PC-3 (cell line): ENCODE measurements around the gene SEC14L1. TPM values are rescaled to one million over a fixed set of nuclear protein-coding genes. Genes with fewer than 3 reads are reported as not detected.

ENCODE experiments used
- ATAC-seq: fragments of 200-7000 bp; cut with Tn5 transposase; 2 replicates; pipeline ENCODE4 v1.9.1; 2020; ENCODE audit warnings: mild to moderate bottlenecking, moderate library complexity
- BruUV-seq: library from RNA; stranded (reverse); fragments of 400-500 nt; replicated peaks from 2 replicates; lab custom pipeline; 2021; lab: Mats Ljungman, UMichigan
- CTCF ChIA-PET: fragments of 300-600 bp; sonication (Branson Sonifier 250); formaldehyde crosslinking; loops from one replicate; lab custom pipeline; 2022; ENCODE audit warnings: antibody characterized with exemption; lab: Charles Lee
- POLR2A ChIA-PET: fragments of 300-600 bp; sonication (Branson Sonifier 250); formaldehyde crosslinking; loops from one replicate; lab custom pipeline; 2022; ENCODE audit warnings: antibody characterized with exemption; ENCODE audit not compliant: unreplicated experiment; lab: Charles Lee
- DNase-seq: peaks from one replicate; pipeline ENCODE4 v3.0.0-alpha.2; 2015
- H2AFZ ChIP-seq: fragments of 300-600 bp; sonication (generic); 2 replicates; pipeline ENCODE4 v1.6.0; 2016; ENCODE audit warnings: antibody characterized with exemption, low read length
- H3F3A ChIP-seq: fragments of 300-600 bp; sonication (generic); one replicate; pipeline ENCODE4 v1.6.0; 2017; ENCODE audit warnings: antibody characterized with exemption, low read length, control low read depth, mild to moderate bottlenecking; ENCODE audit not compliant: unreplicated experiment
- H3K27ac ChIP-seq: fragments of 300-600 bp; sonication (generic); 2 replicates; pipeline ENCODE4 v1.5.1; 2016; ENCODE audit warnings: mild to moderate bottlenecking, low read length
- H3K27me3 ChIP-seq: fragments of 300-600 bp; sonication (generic); 2 replicates; pipeline ENCODE4 v1.6.1; 2016; ENCODE audit warnings: low read length, mixed read lengths
- H3K36me3 ChIP-seq: fragments of 300-600 bp; sonication (generic); 2 replicates; pipeline ENCODE4 v1.6.1; 2016; ENCODE audit warnings: low read depth, mixed run types, low read length, mixed read lengths
- H3K4me1 ChIP-seq: fragments of 300-600 bp; sonication (generic); 2 replicates; pipeline ENCODE4 v1.5.1; 2016; ENCODE audit warnings: low read length; ENCODE audit not compliant: insufficient read depth
- H3K4me2 ChIP-seq: fragments of 300-600 bp; sonication (generic); 2 replicates; pipeline ENCODE4 v1.6.0; 2016; ENCODE audit warnings: low read length
- H3K4me3 ChIP-seq: fragments of 300-600 bp; sonication (generic); 2 replicates; pipeline ENCODE4 v1.5.1; 2016; ENCODE audit warnings: mild to moderate bottlenecking, low read length, mixed read lengths
- H3K79me2 ChIP-seq: fragments of 300-600 bp; sonication (generic); 2 replicates; pipeline ENCODE4 v1.6.1; 2017; ENCODE audit warnings: low read length, mixed read lengths
- H3K9ac ChIP-seq: fragments of 300-600 bp; sonication (generic); 2 replicates; pipeline ENCODE4 v1.6.0; 2016; ENCODE audit warnings: mild to moderate bottlenecking, low read length
- H3K9me2 ChIP-seq: fragments of 300-600 bp; sonication (generic); replicated peaks from 2 replicates; pipeline ENCODE4 v1.6.1; 2016; ENCODE audit warnings: mixed run types, low read length, mixed read lengths
- H3K9me3 ChIP-seq: fragments of 300-600 bp; sonication (generic); 2 replicates; pipeline ENCODE4 v1.6.1; 2016; ENCODE audit warnings: low read length, mixed read lengths
- H4K20me1 ChIP-seq: fragments of 300-600 bp; sonication (generic); 2 replicates; pipeline ENCODE4 v1.6.1; 2016; ENCODE audit warnings: low read length, mixed read lengths
- CTCF ChIP-seq: fragments of 300-600 bp; sonication (generic); conservative IDR thresholded peaks from 2 replicates; pipeline ENCODE4 v1.5.1; 2017; ENCODE audit warnings: antibody characterized with exemption, low read depth, mild to moderate bottlenecking, low read length
- EZH2 ChIP-seq: fragments of 300-600 bp; sonication (generic); IDR thresholded peaks from one replicate; pipeline ENCODE4 v1.6.1; 2017; ENCODE audit warnings: antibody characterized with exemption, mild to moderate bottlenecking, low read length; ENCODE audit not compliant: unreplicated experiment
- EZH2phosphoT487 ChIP-seq: fragments of 300-600 bp; sonication (generic); IDR thresholded peaks from 2 replicates; pipeline ENCODE4 v1.6.1; 2018; ENCODE audit warnings: mild to moderate bottlenecking, antibody characterized with exemption, low read length, borderline replicate concordance
- intact Hi-C: fragments of 100-400 bp; cut with micrococcal nuclease; formaldehyde crosslinking; loops from 2 replicates; pipeline ENCODE4 v1.9.0; 2023
- total RNA-seq: library from RNA; depleted of rRNA; stranded (reverse); fragments of >200 nt; gene quantifications from 2 replicates; pipeline ENCODE4 v1.2.3, GENCODE V29; 2014

The SEC14L1 gene
- total RNA-seq, 1 experiment from 2014 or later = 39.8 TPM

- CTCF ChIA-PET = interaction anchor here (0.8 to 1.1 kb wide), 3 partner anchors 26 to 73 kb away, joined by 6 to 8 read pairs (median 7); no protein-coding TSS in a partner anchor
Observed at GRCh38 chr17:77214328-77214727, 73.6 kb downstream of the SEC14L1 start.

GRCh38 chr17:77214743-77215142 is 74.0 kb downstream of the SEC14L1 start:
- Histone ChIP-seq H2AFZ (no peak overlapping the region), H3K36me3 (peaks cover 71% of the 10 kb centered on the region), H3K9ac (no peak overlapping the region), H3K4me3 (no peak overlapping the region), H3K4me1 (no peaks in the 10 kb centered on the region), H3K27ac (no peak overlapping the region), H3K79me2 (no peaks in the 10 kb centered on the region), H3K9me3 (no peaks in the 10 kb centered on the region), H4K20me1 (no peaks in the 10 kb centered on the region), H3F3A (no peaks in the 10 kb centered on the region), H3K9me2 (no peaks in the 10 kb centered on the region), H3K27me3 (no peaks in the 10 kb centered on the region), H3K4me2 (no peak overlapping the region)
- no TSS peak for BruUV-seq
- DNase-seq (peak; percentile 67), ATAC-seq (peak; percentile 89)
- TF ChIP-seq EZH2 (no peak), CTCF (peak; percentile 96)
- POLR2A ChIA-PET = interaction anchor here (0.6 kb wide), 1 partner anchor 72 kb away, joined by 4 read pairs; no protein-coding TSS in a partner anchor
- CTCF ChIA-PET = interaction anchor here (0.6 to 1.1 kb wide), 7 partner anchors 26 to 179 kb away, joined by 3 to 8 read pairs (median 4); no protein-coding TSS in a partner anchor
- intact Hi-C loops = no loop called here

More at GRCh38 chr17:77214328-77214727, 73.6 kb downstream of the SEC14L1 start:
- Histone ChIP-seq H3K4me2 (no peak overlapping the region), H3K4me3 (no peak overlapping the region), H2AFZ (no peak overlapping the region), H3K9ac (no peak overlapping the region), H3F3A (no peaks in the 10 kb centered on the region), H3K27me3 (no peaks in the 10 kb centered on the region), H3K36me3 (peaks cover 75% of the 10 kb centered on the region), H3K9me2 (no peaks in the 10 kb centered on the region), H3K9me3 (no peaks in the 10 kb centered on the region), H4K20me1 (no peaks in the 10 kb centered on the region), H3K4me1 (no peaks in the 10 kb centered on the region), H3K79me2 (no peaks in the 10 kb centered on the region), H3K27ac (no peak overlapping the region)
- DNase-seq (no peak), ATAC-seq (no peak)
- no peak for TF ChIP-seq CTCF
- TF ChIP-seq EZH2phosphoT487 = no peak
- no peak for TF ChIP-seq EZH2
- no TSS peak for BruUV-seq
- POLR2A ChIA-PET = no interaction called here
- intact Hi-C loops = no loop called here

GRCh38 chr17:77215281-77215680 is 74.5 kb downstream of the SEC14L1 start:
- Histone ChIP-seq H3K79me2 (no peaks in the 10 kb centered on the region), H3K9me3 (no peaks in the 10 kb centered on the region), H3K4me3 (no peak overlapping the region), H3F3A (no peaks in the 10 kb centered on the region), H3K27ac (no peak overlapping the region), H3K9ac (no peak overlapping the region), H3K4me1 (no peaks in the 10 kb centered on the region), H3K27me3 (no peaks in the 10 kb centered on the region), H2AFZ (no peak overlapping the region), H3K9me2 (no peaks in the 10 kb centered on the region), H3K4me2 (no peak overlapping the region), H3K36me3 (peaks cover 67% of the 10 kb centered on the region), H4K20me1 (no peaks in the 10 kb centered on the region)
- BruUV-seq = TSS peak; percentile 38
- ChIA-PET POLR2A (interaction anchor here (0.6 kb wide), 1 partner anchor 71 kb away, joined by 4 read pairs; no protein-coding TSS in a partner anchor), CTCF (interaction anchor here (0.6 to 1.1 kb wide), 7 partner anchors 27 to 179 kb away, joined by 3 to 8 read pairs (median 4); no protein-coding TSS in a partner anchor)
- TF ChIP-seq EZH2 = no peak
- TF ChIP-seq EZH2phosphoT487 = no peak
- TF ChIP-seq CTCF = no peak
- intact Hi-C loops = no loop called here
- DNase-seq (no peak), ATAC-seq (no peak)
